ENCODE results near the gene PLCE1.
A peak's percentile ranks its signal among the peaks of the same experiment; 100 is the strongest.

PLCE1 gene

GRCh38 chr10:94014304-94014703, 20.6 kb downstream of the PLCE1 start:
- in situ Hi-C loops (cut with HindIII; ENCODE audit: low pct_ligation_motif_present, low sequenced_read_pairs) = no loop called here
- TF ChIP-seq CTCF (IDR thresholded peaks at IDR 0.05; ENCODE audit: low read depth, low read length, missing control alignments) = no peak
- Histone ChIP-seq H3K4me3 (ENCODE audit: low read depth, low read length) (no peak overlapping the region), H3K27me3 (replicated peaks) (no peaks in the 10 kb centered on the region), H3K27ac (no peak overlapping the region), H3K36me3 (replicated peaks) (no peaks in the 10 kb centered on the region)
- DNase-seq = no peak

GRCh38 chr10:94016727-94017714, 23.3 kb downstream of the PLCE1 start:
- H3K4me3 ChIP-seq (ENCODE audit: low read depth, low read length) = no peak overlapping the region
- no peak overlapping the region for H3K27ac ChIP-seq
- peak; percentile 59 for DNase-seq
- no peaks in the 10 kb centered on the region for H3K36me3 ChIP-seq (replicated peaks)
- in situ Hi-C loops (cut with HindIII; ENCODE audit: low pct_ligation_motif_present, low sequenced_read_pairs) = no loop called here
- TF ChIP-seq CTCF (IDR thresholded peaks at IDR 0.05; ENCODE audit: low read depth, low read length, missing control alignments) = no peak
- no peaks in the 10 kb centered on the region for H3K27me3 ChIP-seq (replicated peaks)

GRCh38 chr10:94018107-94018506, 24.4 kb downstream of the PLCE1 start:
- no peak for DNase-seq
- Histone ChIP-seq H3K27ac (no peak overlapping the region), H3K36me3 (replicated peaks) (no peaks in the 10 kb centered on the region), H3K27me3 (replicated peaks) (no peaks in the 10 kb centered on the region), H3K4me3 (ENCODE audit: low read depth, low read length) (no peak overlapping the region)
- in situ Hi-C loops (cut with HindIII; ENCODE audit: low pct_ligation_motif_present, low sequenced_read_pairs) = no loop called here
- no peak for TF ChIP-seq CTCF (IDR thresholded peaks at IDR 0.05; ENCODE audit: low read depth, low read length, missing control alignments)

- in situ Hi-C loops (cut with HindIII; ENCODE audit: low pct_ligation_motif_present, low sequenced_read_pairs) = no loop called here
- Histone ChIP-seq H3K27me3 (replicated peaks) (no peaks in the 10 kb centered on the region), H3K4me3 (ENCODE audit: low read depth, low read length) (no peak overlapping the region), H3K27ac (no peak overlapping the region), H3K36me3 (replicated peaks) (no peaks in the 10 kb centered on the region)
- no peak for TF ChIP-seq CTCF (IDR thresholded peaks at IDR 0.05; ENCODE audit: low read depth, low read length, missing control alignments)
- no peak for DNase-seq
Observed at GRCh38 chr10:94023906-94024305, 30.2 kb downstream of the PLCE1 start.

GRCh38 chr10:94024407-94024806, 30.7 kb downstream of the PLCE1 start:
- no peak for DNase-seq
- in situ Hi-C loops (cut with HindIII; ENCODE audit: low pct_ligation_motif_present, low sequenced_read_pairs) = no loop called here
- H3K36me3 ChIP-seq (replicated peaks) = no peaks in the 10 kb centered on the region
- no peak overlapping the region for H3K27ac ChIP-seq
- TF ChIP-seq CTCF (IDR thresholded peaks at IDR 0.05; ENCODE audit: low read depth, low read length, missing control alignments) = no peak
- no peaks in the 10 kb centered on the region for H3K27me3 ChIP-seq (replicated peaks)
- no peak overlapping the region for H3K4me3 ChIP-seq (ENCODE audit: low read depth, low read length)

All from brain microvascular endothelial cell (primary cell).